ENCODE results near the gene DHPS. TPM values are rescaled to one million over a fixed set of nuclear protein-coding genes. Genes with fewer than 3 reads are reported as not detected.

Gene DHPS
- total RNA-seq, 1 experiment from 2014 or later = 95.2 TPM

- DNase-seq (ENCODE audit: low read depth) = no peak
Observed at GRCh38 chr19:12675399-12675798, 6.3 kb downstream of the DHPS start.

GRCh38 chr19:12672744-12673143 is 8.9 kb downstream of the DHPS start:
- DNase-seq (ENCODE audit: low read depth) = no peak

GRCh38 chr19:12670159-12670928 is 11.3 kb downstream of the DHPS start:
- no peak for DNase-seq (ENCODE audit: low read depth)

- DNase-seq (ENCODE audit: low read depth) = peak; percentile 82
Observed at GRCh38 chr19:12669270-12670158, 12.2 kb downstream of the DHPS start.

GRCh38 chr19:12668932-12669269 is 12.8 kb downstream of the DHPS start:
- DNase-seq (ENCODE audit: low read depth) = peak; percentile 54

- DNase-seq (ENCODE audit: low read depth) = no peak
Observed at GRCh38 chr19:12668346-12668745, 13.3 kb downstream of the DHPS start.

- no peak for DNase-seq (ENCODE audit: low read depth)
Observed at GRCh38 chr19:12667731-12668302, 13.9 kb downstream of the DHPS start.

- peak; percentile 68 for DNase-seq (ENCODE audit: low read depth)
Observed at GRCh38 chr19:12666265-12667048, 15.2 kb downstream of the DHPS start, which contains the start of the genes MAN2B1 and WDR83. Gene MAN2B1 (minus strand): TSS chr19:12666742. CDS start chr19:12666701, 41 bp downstream. Gene WDR83 (plus strand): TSS chr19:12666807. CDS start chr19:12669791, 2,984 bp downstream.

GRCh38 chr19:12665671-12666264 is 15.9 kb downstream of the DHPS start:
- DNase-seq (ENCODE audit: low read depth) = no peak

- no peak for DNase-seq (ENCODE audit: low read depth)
Observed at GRCh38 chr19:12665281-12665573, 16.5 kb downstream of the DHPS start.

GRCh38 chr19:12664406-12665280 is 17.0 kb downstream of the DHPS start:
- no peak for DNase-seq (ENCODE audit: low read depth)

- no peak for DNase-seq (ENCODE audit: low read depth)
Observed at GRCh38 chr19:12660980-12661379, 20.7 kb downstream of the DHPS start.

GRCh38 chr19:12657966-12658365 is 23.7 kb downstream of the DHPS start:
- no peak for DNase-seq (ENCODE audit: low read depth)

GRCh38 chr19:12656899-12657571 is 24.6 kb downstream of the DHPS start:
- DNase-seq (ENCODE audit: low read depth) = no peak

- DNase-seq (ENCODE audit: low read depth) = no peak
Observed at GRCh38 chr19:12655546-12655945, 26.1 kb downstream of the DHPS start.

GRCh38 chr19:12652219-12652618 is 29.5 kb downstream of the DHPS start:
- no peak for DNase-seq (ENCODE audit: low read depth)

- DNase-seq (ENCODE audit: low read depth) = no peak
Observed at GRCh38 chr19:12649941-12650340, 31.7 kb downstream of the DHPS start.

- no peak for DNase-seq (ENCODE audit: low read depth)
Observed at GRCh38 chr19:12648088-12648487, 33.6 kb downstream of the DHPS start.

GRCh38 chr19:12647490-12648071 is 34.1 kb downstream of the DHPS start:
- DNase-seq (ENCODE audit: low read depth) = peak; percentile 26

Data from RPMI7951 (cell line).